BJ (cell line): Measurements from ENCODE around the gene ISOC2. TPM values are rescaled to one million over a fixed set of nuclear protein-coding genes. Genes with fewer than 3 reads are reported as not detected.

Source experiments
- CTCF ChIA-PET: fragments of 350-600 bp; formaldehyde crosslinking; extraction: SDS; loops from one replicate; lab custom pipeline; 2021; ENCODE audit warnings: antibody characterized with exemption, inconsistent platforms; lab: Yijun Ruan, JAX
- POLR2A ChIA-PET: fragments of 300-600 bp; sonication (Branson Sonifier 250); formaldehyde crosslinking; extraction: SDS; loops from one replicate; lab custom pipeline; 2021; ENCODE audit warnings: antibody characterized with exemption; lab: Charles Lee
- DNase-seq: peaks from one replicate; pipeline ENCODE4 v3.0.0-alpha.2; 2011; ENCODE audit warnings: low read depth
- H3K27me3 ChIP-seq: 2 replicates; pipeline ENCODE4 v1.6.0; 2011; ENCODE audit warnings: low read length; ENCODE audit not compliant: control insufficient read depth, insufficient read depth
- H3K36me3 ChIP-seq: 2 replicates; pipeline ENCODE4 v1.5.1; 2011; ENCODE audit warnings: low read length; ENCODE audit not compliant: control insufficient read depth, insufficient read depth
- H3K4me3 ChIP-seq: 2 replicates; pipeline ENCODE4 v1.5.1; 2011; ENCODE audit warnings: low read depth, mild to moderate bottlenecking, control low read depth, low read length
- CTCF ChIP-seq: IDR thresholded peaks from 2 replicates; pipeline ENCODE4 v1.5.1; 2011; ENCODE audit warnings: low read depth, mild to moderate bottlenecking, control low read depth, inconsistent platforms, low read length, moderate library complexity; ENCODE audit not compliant: insufficient read depth
- polyA plus RNA-seq: library from polyadenylated mRNA; depleted of rRNA; stranded (reverse); fragments of >200 nt; gene quantifications from 2 replicates; pipeline ENCODE4 v1.2.3, GENCODE V29; 2011

ISOC2 gene
- polyA plus RNA-seq, 1 experiment = 123 TPM

- ChIA-PET CTCF (no interaction called here), POLR2A (no interaction called here)
- no peak overlapping the region for H3K4me3 ChIP-seq
- no peaks in the 10 kb centered on the region for H3K36me3 ChIP-seq
- peaks cover 5% of the 10 kb centered on the region; the same call in 1 of the 2 replicates for H3K27me3 ChIP-seq
- no peak for TF ChIP-seq CTCF
- no peak for DNase-seq
Observed at GRCh38 chr19:55435020-55435419, 26.4 kb downstream of the ISOC2 start.

- no peak for DNase-seq
- ChIA-PET CTCF (no interaction called here), POLR2A (no interaction called here)
- no peak overlapping the region for H3K4me3 ChIP-seq
- TF ChIP-seq CTCF = no peak
- H3K27me3 ChIP-seq = peaks cover 2% of the 10 kb centered on the region; the same call in 1 of the 2 replicates
- H3K36me3 ChIP-seq = no peaks in the 10 kb centered on the region
Observed at GRCh38 chr19:55434356-55434919, 27.0 kb downstream of the ISOC2 start.

GRCh38 chr19:55433292-55433691, 28.1 kb downstream of the ISOC2 start:
- no peak for DNase-seq
- POLR2A ChIA-PET = no interaction called here
- no peak overlapping the region for H3K4me3 ChIP-seq
- TF ChIP-seq CTCF = no peak
- H3K36me3 ChIP-seq = no peaks in the 10 kb centered on the region
- CTCF ChIA-PET = no interaction called here
- H3K27me3 ChIP-seq = no peaks in the 10 kb centered on the region

- ChIA-PET CTCF (interaction anchor here (0.8 kb wide), 1 partner anchor 15 kb away, joined by 3 read pairs; no protein-coding TSS in a partner anchor), POLR2A (no interaction called here)
- no peaks in the 10 kb centered on the region for H3K36me3 ChIP-seq
- H3K4me3 ChIP-seq = no peak overlapping the region
- DNase-seq = no peak
- no peak for TF ChIP-seq CTCF
- H3K27me3 ChIP-seq = no peaks in the 10 kb centered on the region
Observed at GRCh38 chr19:55432241-55432959, 29.0 kb downstream of the ISOC2 start.

- no peak overlapping the region for H3K4me3 ChIP-seq
- DNase-seq = no peak
- no peaks in the 10 kb centered on the region for H3K36me3 ChIP-seq
- CTCF ChIA-PET = no interaction called here
- no peaks in the 10 kb centered on the region; the same call in 1 of the 2 replicates for H3K27me3 ChIP-seq
- POLR2A ChIA-PET = no interaction called here
- no peak for TF ChIP-seq CTCF
Observed at GRCh38 chr19:55431183-55431582, 30.3 kb downstream of the ISOC2 start.
